Thyroid gland (tissue), 4 donors: ENCODE results near the gene RP9. TPM values are rescaled to one million over a fixed set of nuclear protein-coding genes. Genes with fewer than 3 reads are reported as not detected.

ENCODE experiments used
- DNase-seq, 2 donors: peaks; one replicate each; pipeline ENCODE4 v3.0.0-alpha.2; 2019
- H3K27ac ChIP-seq, 3 donors: fragments of 200-600 bp; sonication (generic); 1 replicate in 2 of 3; 2 replicates in 1 of 3; pipeline ENCODE4 v1.5.1; 2016 to 2019; ENCODE audit warnings: mild to moderate bottlenecking in 1 of 3, moderate library complexity in 1 of 3
- H3K27me3 ChIP-seq: fragments of 200-600 bp; sonication (generic); one replicate; pipeline ENCODE4 v1.5.1; 2019
- H3K36me3 ChIP-seq, 2 donors: fragments of 200-600 bp; sonication (generic); one replicate each; pipeline ENCODE4 v1.5.1; 2016 to 2019
- H3K4me1 ChIP-seq, 2 donors: fragments of 200-600 bp; sonication (generic); one replicate each; pipeline ENCODE4 v1.5.1; 2017 to 2019
- H3K4me3 ChIP-seq, 3 donors: fragments of 200-600 bp; sonication (generic); replicated peaks in 1 of 3; 1 replicate in 2 of 3; 2 replicates in 1 of 3; pipeline ENCODE4 v1.5.1; 2016; ENCODE audit warnings: mild to moderate bottlenecking in 1 of 3
- H3K9me3 ChIP-seq: fragments of 200-600 bp; sonication (generic); one replicate; pipeline ENCODE4 v1.5.1; 2017
- POLR2A ChIP-seq, 2 donors: fragments of 450-650 bp; IDR thresholded peaks; one replicate each; pipeline ENCODE4 v1.6.1; 2017; ENCODE audit warnings: antibody characterized with exemption in 2 of 2, mild to moderate bottlenecking in 2 of 2, moderate library complexity in 1 of 2
- WGBS, 2 donors: methylation state at CpG; one replicate each; pipeline ENCODE4 v1.1.5; 2017; 5-methylcytosine and 5-hydroxymethylcytosine counted together
- intact Hi-C: fragments of 100-400 bp; cut with DNase I; formaldehyde crosslinking; loops from one replicate; pipeline ENCODE4 v1.15.1; 2023
- total RNA-seq, 4 donors: library from RNA; depleted of rRNA; stranded (reverse); fragments of >200 nt; gene quantifications; one replicate each; pipeline ENCODE4 v1.2.3, GENCODE V29; 2016
- TF ChIP-seq, protein P1 (sequence below), 6 experiments: fragments of 200-600 bp in 3 of 6; fragments of 450-650 bp in 3 of 6; sonication (generic) in 3 of 6; IDR thresholded peaks; one replicate each; pipeline ENCODE4 v1.5.1; 2016 to 2019; ENCODE audit warnings: antibody characterized with exemption in 6 of 6, mild to moderate bottlenecking in 2 of 6, inconsistent platforms in 1 of 6, moderate library complexity in 1 of 6

The RP9 gene
- total RNA-seq, 4 donors from 2014 or later: 8.7 to 23.5 (median 12.8) TPM

DNA sequence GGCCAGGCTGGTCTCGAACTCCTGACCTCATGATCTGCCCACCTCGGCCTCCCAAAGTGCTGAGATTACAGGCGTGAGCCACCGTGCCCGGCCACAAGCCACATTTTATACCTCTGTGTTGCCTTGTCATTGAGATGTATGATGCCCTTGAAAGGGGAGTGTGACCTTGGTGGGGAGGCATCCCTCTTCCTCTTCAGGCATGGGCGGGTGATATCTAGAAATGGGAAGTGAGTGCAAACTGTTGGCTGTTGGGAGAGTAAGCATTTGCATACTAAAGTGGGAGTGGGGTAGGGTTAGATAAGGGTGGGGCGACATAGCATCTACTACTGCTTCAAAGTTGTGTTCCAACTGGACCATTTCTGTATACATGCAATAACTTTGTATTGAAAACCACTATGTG, 20.1 kb downstream of the RP9 start:
- H3K27ac ChIP-seq: no peak overlapping the region
- no peak for TF ChIP-seq POLR2A (IDR thresholded peaks at IDR 0.05)
- TF ChIP-seq, protein P1, sequence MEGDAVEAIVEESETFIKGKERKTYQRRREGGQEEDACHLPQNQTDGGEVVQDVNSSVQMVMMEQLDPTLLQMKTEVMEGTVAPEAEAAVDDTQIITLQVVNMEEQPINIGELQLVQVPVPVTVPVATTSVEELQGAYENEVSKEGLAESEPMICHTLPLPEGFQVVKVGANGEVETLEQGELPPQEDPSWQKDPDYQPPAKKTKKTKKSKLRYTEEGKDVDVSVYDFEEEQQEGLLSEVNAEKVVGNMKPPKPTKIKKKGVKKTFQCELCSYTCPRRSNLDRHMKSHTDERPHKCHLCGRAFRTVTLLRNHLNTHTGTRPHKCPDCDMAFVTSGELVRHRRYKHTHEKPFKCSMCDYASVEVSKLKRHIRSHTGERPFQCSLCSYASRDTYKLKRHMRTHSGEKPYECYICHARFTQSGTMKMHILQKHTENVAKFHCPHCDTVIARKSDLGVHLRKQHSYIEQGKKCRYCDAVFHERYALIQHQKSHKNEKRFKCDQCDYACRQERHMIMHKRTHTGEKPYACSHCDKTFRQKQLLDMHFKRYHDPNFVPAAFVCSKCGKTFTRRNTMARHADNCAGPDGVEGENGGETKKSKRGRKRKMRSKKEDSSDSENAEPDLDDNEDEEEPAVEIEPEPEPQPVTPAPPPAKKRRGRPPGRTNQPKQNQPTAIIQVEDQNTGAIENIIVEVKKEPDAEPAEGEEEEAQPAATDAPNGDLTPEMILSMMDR (IDR thresholded peaks at IDR 0.05): no peak
- H3K4me3 ChIP-seq: no peak overlapping the region
- H3K9me3 ChIP-seq: no peaks in the 10 kb centered on the region
- no peaks in the 10 kb centered on the region for H3K4me1 ChIP-seq
- 91 to 97% methylated on average over 7 of the region's 7 CpGs for WGBS, 2 donors
- intact Hi-C loops: no loop called here
- DNase-seq: no peak
- H3K27me3 ChIP-seq: no peaks in the 10 kb centered on the region
- H3K36me3 ChIP-seq: peaks cover 0 to 7% of the 10 kb centered on the region in 2 donors

GRCh38 chr7:33087858-33088257, 21.3 kb downstream of the RP9 start:
- Histone ChIP-seq H3K4me3 (no peak overlapping the region), H3K4me1 (no peaks in the 10 kb centered on the region), H3K36me3 (no peaks in the 10 kb centered on the region), H3K27ac (no peak overlapping the region), H3K9me3 (no peaks in the 10 kb centered on the region), H3K27me3 (no peaks in the 10 kb centered on the region)
- no peak for TF ChIP-seq POLR2A (IDR thresholded peaks at IDR 0.05)
- TF ChIP-seq, protein P1 (IDR thresholded peaks at IDR 0.05): no peak
- 90 to 98% methylated on average over 2 of the region's 2 CpGs for WGBS, 2 donors
- DNase-seq: no peak
- intact Hi-C loops: no loop called here

- no peak for TF ChIP-seq POLR2A (IDR thresholded peaks at IDR 0.05)
- TF ChIP-seq, protein P1 (IDR thresholded peaks at IDR 0.05): no peak
- Histone ChIP-seq H3K4me3 (no peak overlapping the region), H3K9me3 (no peaks in the 10 kb centered on the region), H3K27me3 (no peaks in the 10 kb centered on the region), H3K36me3 (no peaks in the 10 kb centered on the region), H3K4me1 (no peaks in the 10 kb centered on the region), H3K27ac (no peak overlapping the region)
- intact Hi-C loops: no loop called here
- no peak for DNase-seq
- 77 to 78% methylated on average over 2 of the region's 2 CpGs for WGBS, 2 donors
Observed at GRCh38 chr7:33087356-33087755, 21.8 kb downstream of the RP9 start.

DNA sequence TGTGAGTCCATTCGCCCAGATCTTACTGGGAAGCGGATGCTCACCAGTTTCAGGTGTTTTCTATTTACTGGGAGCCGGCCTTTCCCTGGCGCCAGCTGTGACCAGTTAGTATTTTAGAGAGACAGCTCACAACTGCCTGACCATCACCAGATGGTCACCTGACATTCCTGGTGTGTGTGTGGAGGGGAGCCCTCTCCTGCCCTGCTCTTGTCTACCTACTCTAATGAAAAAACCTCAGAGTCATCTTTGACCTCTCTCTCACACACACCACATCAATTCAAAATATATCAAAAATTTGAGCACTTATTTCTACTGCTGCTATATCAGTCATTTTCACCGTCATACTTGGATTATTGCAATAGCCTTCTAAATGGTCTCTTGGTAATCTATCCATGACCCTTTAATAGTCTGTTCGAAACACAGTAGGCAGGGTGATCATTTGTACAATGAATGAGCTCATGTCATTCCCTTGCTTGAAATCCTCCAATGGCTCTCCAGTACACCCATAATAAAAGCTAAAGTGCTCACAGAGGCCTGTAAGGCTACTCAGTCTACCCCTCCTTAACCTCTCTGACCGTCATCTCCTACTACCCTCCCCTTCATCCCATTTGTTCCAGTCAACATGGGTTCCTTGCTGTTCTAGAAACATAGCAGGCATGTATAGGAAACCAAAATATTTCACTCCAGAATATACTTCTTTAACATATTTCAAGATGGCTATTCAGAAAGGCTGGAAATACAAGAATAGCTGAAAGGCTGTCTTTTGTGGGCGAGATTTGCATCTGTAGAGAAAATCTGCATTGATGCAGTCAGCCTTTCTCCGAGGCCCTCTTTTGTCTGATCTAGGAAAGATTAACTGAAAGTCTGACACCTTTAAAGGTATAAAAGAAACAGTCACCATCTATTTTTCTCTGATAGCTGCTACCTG, 29.2 kb downstream of the RP9 start:
- TF ChIP-seq POLR2A (IDR thresholded peaks at IDR 0.05): no peak
- TF ChIP-seq, protein P1 (IDR thresholded peaks at IDR 0.05): no peak
- Histone ChIP-seq H3K36me3 (no peaks in the 10 kb centered on the region), H3K9me3 (no peaks in the 10 kb centered on the region), H3K4me3 (no peak overlapping the region), H3K27me3 (no peaks in the 10 kb centered on the region), H3K4me1 (no peaks in the 10 kb centered on the region), H3K27ac (no peak overlapping the region)
- DNase-seq: no peak
- intact Hi-C loops: no loop called here
- 91 to 93% methylated on average over 9 of the region's 9 CpGs for WGBS, 2 donors

DNA sequence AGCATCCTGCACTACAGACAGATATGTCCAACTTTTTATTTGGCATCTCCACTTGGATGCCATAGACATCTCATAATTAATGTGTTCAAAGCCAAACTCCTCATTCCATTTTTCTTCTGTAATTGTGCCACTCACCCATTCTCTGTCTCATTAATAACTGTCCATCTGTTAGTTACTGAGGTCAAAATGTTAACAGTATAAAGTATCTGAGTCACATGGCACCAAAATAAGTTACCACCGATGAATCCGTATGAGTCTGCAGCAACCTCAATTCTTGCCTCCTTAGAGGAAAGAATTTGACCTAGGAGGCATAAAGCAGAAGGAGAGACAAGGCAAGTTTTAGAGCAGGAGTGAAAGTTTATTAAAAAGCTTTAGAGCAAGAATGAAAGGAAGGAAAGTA, 30.1 kb downstream of the RP9 start:
- no peaks in the 10 kb centered on the region for H3K27me3 ChIP-seq
- no peak overlapping the region for H3K27ac ChIP-seq
- 85 to 87% methylated on average over 2 of the region's 2 CpGs for WGBS, 2 donors
- no peaks in the 10 kb centered on the region for H3K4me1 ChIP-seq
- no peak overlapping the region for H3K4me3 ChIP-seq
- H3K9me3 ChIP-seq: no peaks in the 10 kb centered on the region
- no peaks in the 10 kb centered on the region for H3K36me3 ChIP-seq
- no peak for DNase-seq
- TF ChIP-seq POLR2A (IDR thresholded peaks at IDR 0.05): no peak
- TF ChIP-seq, protein P1 (IDR thresholded peaks at IDR 0.05): no peak
- intact Hi-C loops: no loop called here
